HFF-Myc (cell line): ENCODE results near the gene FAIM2.

Source experiments
- DNase-seq: peaks from one replicate; pipeline ENCODE4 v3.0.0-alpha.2; 2011; ENCODE audit warnings: low read depth; ENCODE audit errors: extremely low read depth
- H3K4me3 ChIP-seq: replicated peaks from 2 replicates; pipeline ENCODE4 v1.5.1; 2011; ENCODE audit warnings: low read depth, mild to moderate bottlenecking, control low read depth, low read length
- TF ChIP-seq, protein P1 (sequence below): IDR thresholded peaks from 2 replicates; pipeline ENCODE4 v1.5.1; 2012; ENCODE audit warnings: mild to moderate bottlenecking, low read depth, low read length, control low read depth; ENCODE audit errors: missing control alignments

The FAIM2 gene

DNA sequence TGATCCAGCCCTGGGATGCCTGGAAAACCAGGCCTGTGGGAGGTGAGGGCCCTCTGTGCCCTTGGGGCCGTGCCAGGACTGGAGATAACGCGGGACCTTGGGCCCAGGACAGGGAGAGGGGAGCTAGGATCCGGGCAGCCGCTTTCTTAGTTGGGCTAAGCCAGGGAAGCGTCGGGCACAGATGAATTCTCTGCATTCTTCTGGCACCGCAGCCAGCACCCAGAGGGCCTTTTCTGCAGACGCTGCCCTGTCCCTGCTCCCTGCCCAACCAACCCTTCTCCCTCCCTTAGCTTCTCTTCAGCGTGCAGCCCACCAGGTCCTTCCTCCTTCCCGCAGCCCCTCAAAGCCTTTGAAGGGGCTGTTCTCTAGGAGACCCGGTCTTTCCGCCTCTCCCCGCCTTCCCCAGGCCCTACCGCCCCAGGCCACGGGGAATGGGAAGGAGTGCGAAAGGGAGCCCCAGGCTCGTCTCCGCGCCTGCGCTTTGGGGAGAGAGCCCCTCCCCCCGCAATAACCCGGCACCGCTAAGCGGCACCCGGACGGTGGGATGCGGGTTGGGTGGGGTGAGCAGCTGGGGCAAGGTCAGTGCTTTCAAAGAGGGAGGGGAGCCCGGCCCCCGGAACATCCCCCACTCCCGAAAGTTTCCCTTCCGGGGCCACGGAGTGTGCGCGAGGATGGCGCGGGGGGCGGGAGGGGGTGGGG lies 76.2 kb downstream of the FAIM2 start:
- H3K4me3 ChIP-seq = peak overlapping the region; percentile 63
- no peak for DNase-seq
- TF ChIP-seq, protein P1, sequence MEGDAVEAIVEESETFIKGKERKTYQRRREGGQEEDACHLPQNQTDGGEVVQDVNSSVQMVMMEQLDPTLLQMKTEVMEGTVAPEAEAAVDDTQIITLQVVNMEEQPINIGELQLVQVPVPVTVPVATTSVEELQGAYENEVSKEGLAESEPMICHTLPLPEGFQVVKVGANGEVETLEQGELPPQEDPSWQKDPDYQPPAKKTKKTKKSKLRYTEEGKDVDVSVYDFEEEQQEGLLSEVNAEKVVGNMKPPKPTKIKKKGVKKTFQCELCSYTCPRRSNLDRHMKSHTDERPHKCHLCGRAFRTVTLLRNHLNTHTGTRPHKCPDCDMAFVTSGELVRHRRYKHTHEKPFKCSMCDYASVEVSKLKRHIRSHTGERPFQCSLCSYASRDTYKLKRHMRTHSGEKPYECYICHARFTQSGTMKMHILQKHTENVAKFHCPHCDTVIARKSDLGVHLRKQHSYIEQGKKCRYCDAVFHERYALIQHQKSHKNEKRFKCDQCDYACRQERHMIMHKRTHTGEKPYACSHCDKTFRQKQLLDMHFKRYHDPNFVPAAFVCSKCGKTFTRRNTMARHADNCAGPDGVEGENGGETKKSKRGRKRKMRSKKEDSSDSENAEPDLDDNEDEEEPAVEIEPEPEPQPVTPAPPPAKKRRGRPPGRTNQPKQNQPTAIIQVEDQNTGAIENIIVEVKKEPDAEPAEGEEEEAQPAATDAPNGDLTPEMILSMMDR = no peak

DNA sequence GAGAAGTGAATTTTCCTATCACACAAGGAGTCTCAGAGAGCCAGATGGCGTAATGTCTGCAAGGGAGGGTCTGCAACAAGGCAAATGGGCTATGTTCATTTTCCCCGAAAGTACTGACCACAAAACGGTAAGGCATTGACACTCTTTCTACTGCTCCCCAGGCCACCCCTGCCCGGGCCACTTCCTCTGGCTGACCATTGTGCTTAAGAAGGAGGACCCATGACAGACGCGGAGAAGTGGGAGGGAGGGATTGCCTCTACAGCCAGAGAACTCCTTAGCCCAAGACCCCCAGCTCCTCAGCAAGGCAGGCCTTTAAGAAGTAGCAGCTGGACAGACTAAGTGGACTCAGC lies 76.7 kb downstream of the FAIM2 start:
- TF ChIP-seq, protein P1 = no peak
- DNase-seq = no peak

DNA sequence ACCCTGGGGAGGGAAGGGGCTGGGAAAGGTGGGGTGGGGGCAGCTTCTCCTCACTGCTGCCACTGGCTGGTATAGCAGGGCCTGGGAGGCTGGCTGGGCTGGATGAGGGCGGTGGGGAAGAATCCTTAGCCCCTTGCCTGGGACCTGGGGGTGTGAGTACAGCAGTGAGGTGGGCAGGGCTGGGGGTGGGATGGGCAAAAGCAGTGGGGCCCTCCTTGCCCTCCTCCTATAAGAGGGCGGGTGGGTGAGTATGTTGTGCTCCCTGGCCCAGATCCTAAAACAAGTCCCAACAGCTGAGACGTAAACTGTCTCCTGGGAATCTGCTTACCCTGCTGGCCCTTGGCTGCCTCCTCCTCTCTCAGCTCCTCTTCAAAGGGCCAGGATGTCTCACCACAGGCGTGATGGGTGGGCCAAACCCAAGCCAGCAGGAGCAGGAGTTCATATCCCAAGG lies 77.7 kb downstream of the FAIM2 start:
- TF ChIP-seq, protein P1 = no peak
- peak overlapping the region; percentile 63 for H3K4me3 ChIP-seq
- no peak for DNase-seq

More for the DNA sequence above, 76.7 kb downstream of the FAIM2 start:
- peak overlapping the region; percentile 63 for H3K4me3 ChIP-seq

DNA sequence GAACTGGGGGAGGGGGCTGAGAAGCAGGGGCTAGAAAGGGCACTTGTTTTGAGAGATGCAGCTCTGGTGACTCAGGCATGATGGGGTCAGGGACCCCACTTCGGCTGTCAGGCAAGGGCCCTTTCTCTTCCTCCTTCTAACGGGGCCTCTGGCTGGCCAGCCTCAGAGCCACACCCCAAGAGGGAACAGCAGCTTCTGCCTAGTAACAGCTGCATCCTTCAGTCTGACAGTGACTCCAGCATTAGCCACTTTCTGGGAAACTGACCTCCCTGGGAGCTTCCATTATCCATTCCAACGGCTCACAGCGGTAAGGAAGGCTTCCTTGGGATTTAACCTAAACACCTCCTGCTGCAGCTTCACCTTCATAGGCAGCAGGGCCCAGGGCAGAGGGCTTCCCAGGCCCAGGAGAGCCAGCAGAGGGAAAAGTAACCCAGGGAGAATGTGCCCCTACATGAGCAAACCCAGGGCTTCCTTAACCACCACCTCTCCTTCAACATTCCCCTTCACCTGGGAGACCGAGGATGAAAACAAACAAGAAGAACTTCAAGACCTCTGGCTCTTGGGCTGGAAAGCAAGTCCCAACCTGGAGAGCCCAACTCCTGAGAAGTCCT lies 78.2 kb downstream of the FAIM2 start:
- TF ChIP-seq, protein P1 = no peak
- peak overlapping the region; percentile 24 for H3K4me3 ChIP-seq
- no peak for DNase-seq

DNA sequence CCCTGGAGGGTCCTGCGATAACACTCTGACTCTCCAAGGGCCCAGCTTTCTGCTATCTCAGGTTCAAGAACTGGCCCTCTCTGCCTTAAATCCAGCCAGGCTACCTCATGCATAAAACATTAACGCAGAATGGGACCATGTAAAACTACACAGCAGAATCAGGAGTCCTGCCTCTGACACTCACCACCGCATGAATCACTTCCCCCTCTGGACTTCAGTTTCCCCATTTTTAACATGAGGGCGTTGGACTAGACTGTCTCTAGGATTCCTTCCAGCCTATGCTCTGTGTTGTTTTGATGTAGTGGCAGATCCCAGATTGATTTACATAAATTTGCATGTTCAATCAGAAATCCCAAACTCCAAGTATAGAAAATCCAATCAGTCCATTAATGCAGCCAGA lies 78.8 kb downstream of the FAIM2 start:
- DNase-seq = no peak
- TF ChIP-seq, protein P1 = no peak
- H3K4me3 ChIP-seq = peak overlapping the region; percentile 24; the same call in 1 of the 2 replicates

DNA sequence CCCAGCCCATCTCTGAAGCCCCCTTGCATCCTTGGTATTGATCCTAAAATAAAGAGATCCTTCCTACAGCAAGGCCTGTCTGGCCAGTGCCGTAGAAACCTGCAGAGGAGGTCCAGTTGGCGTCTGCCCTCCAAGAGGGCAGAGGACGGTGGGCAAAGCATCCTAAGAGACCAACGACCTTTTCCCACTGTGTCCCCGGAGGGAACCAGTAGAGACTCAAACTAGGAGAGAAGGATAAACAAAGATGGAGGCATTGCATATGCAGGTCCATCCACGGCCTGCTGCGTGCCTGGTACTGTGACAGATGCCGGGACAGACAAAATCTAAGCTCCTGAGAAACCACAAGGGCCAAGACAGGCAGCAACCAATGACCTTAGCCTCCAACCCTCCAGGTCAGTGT lies 79.3 kb downstream of the FAIM2 start:
- no peak for DNase-seq
- H3K4me3 ChIP-seq = no peak overlapping the region
- TF ChIP-seq, protein P1 = no peak
